Omental fat pad (tissue), 4 donors: ENCODE measurements around the gene BICC1. TPM values are rescaled to one million over a fixed set of nuclear protein-coding genes. Genes with fewer than 3 reads are reported as not detected.

ENCODE experiments used
- ATAC-seq: fragments of 150-250 bp; one replicate; pipeline ENCODE4 v1.9.1; 2016; ENCODE audit warnings: mild to moderate bottlenecking, moderate library complexity; ENCODE audit not compliant: low FRiP score
- DNase-seq: peaks from one replicate; pipeline ENCODE4 v3.0.0-alpha.2; 2019; ENCODE audit warnings: low spot score
- total RNA-seq, 4 donors: library from RNA; depleted of rRNA; stranded (reverse); fragments of >200 nt; gene quantifications; one replicate each; pipeline ENCODE4 v1.1.0, GENCODE V29; 2016
- TF ChIP-seq, protein P1 (sequence below), 3 donors: fragments of 450-650 bp; IDR thresholded peaks; one replicate each; pipeline ENCODE4 v1.5.1; 2016 to 2017; ENCODE audit warnings: antibody characterized with exemption in 3 of 3, mild to moderate bottlenecking in 3 of 3, moderate library complexity in 2 of 3

Gene BICC1
- total RNA-seq, 4 donors from 2014 or later = 14.8 to 44.6 (median 27.2) TPM

DNA sequence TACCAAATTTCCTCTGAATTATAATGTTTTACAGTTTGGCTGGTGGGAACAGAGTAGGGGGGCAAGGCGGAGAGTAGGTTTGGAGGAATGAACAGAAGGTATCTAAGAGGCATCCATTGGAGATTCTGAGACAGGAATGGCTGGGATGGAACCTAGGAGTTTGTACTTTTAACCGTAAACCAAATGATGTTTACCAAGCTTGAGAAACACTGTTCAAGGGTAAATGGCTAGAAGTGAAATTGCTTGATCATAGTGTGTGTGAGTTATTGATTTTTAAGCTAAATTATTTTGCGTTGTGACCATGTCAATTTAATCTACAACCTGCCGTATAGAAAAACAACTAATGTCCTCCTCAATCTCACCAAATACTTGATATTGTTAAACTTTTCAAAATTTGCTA, 357.4 kb downstream of the BICC1 start:
- DNase-seq = no peak
- TF ChIP-seq, protein P1, sequence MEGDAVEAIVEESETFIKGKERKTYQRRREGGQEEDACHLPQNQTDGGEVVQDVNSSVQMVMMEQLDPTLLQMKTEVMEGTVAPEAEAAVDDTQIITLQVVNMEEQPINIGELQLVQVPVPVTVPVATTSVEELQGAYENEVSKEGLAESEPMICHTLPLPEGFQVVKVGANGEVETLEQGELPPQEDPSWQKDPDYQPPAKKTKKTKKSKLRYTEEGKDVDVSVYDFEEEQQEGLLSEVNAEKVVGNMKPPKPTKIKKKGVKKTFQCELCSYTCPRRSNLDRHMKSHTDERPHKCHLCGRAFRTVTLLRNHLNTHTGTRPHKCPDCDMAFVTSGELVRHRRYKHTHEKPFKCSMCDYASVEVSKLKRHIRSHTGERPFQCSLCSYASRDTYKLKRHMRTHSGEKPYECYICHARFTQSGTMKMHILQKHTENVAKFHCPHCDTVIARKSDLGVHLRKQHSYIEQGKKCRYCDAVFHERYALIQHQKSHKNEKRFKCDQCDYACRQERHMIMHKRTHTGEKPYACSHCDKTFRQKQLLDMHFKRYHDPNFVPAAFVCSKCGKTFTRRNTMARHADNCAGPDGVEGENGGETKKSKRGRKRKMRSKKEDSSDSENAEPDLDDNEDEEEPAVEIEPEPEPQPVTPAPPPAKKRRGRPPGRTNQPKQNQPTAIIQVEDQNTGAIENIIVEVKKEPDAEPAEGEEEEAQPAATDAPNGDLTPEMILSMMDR (IDR thresholded peaks at IDR 0.05) = no peak
- no peak for ATAC-seq

- ATAC-seq (no peak), DNase-seq (no peak)
- TF ChIP-seq, protein P1 (IDR thresholded peaks at IDR 0.05) = no peak
These were observed 360.5 kb downstream of the BICC1 start for GRCh38 chr10:58873161-58873560.

Other genes starting within 250 kb of the BICC1 start
- gene IPMK, start 245.0 kb upstream of the BICC1 start, total RNA-seq = 1 to 10 TPM; 6.3 to 9.5 (median 7.7) TPM
- gene CISD1, start 243.7 kb upstream of the BICC1 start, total RNA-seq = 10 to 100 TPM; 14.6 to 21.8 (median 18.1) TPM
- 10 to 100 TPM; 15.6 to 23.8 (median 16.1) TPM for gene UBE2D1, start 177.9 kb upstream of the BICC1 start, total RNA-seq
- 10 to 100 TPM; 21.7 to 28.2 (median 23.1) TPM for gene TFAM, start 127.5 kb upstream of the BICC1 start, total RNA-seq